SU-DHL-6 (cell line): ENCODE data around the gene EHBP1.
A peak's percentile ranks its signal among the peaks of the same experiment; 100 is the strongest.

Experiments
- H2AFZ ChIP-seq: fragments of 200-600 bp; sonication (generic); 2 replicates; pipeline ENCODE4 v1.6.1; 2014; ENCODE audit warnings: low read depth, mild to moderate bottlenecking, moderate library complexity, mixed read lengths, antibody characterized with exemption, low read length; ENCODE audit not compliant: severe bottlenecking
- H3F3A ChIP-seq: fragments of 200-600 bp; shearing (Covaris generic); 2 replicates; pipeline ENCODE4 v1.6.0; 2016; ENCODE audit warnings: antibody characterized with exemption, mild to moderate bottlenecking; ENCODE audit not compliant: insufficient read depth
- H3K27ac ChIP-seq: fragments of 200-600 bp; sonication (generic); 2 replicates; pipeline ENCODE4 v1.5.1; 2016; ENCODE audit warnings: low read depth, mild to moderate bottlenecking, low read length, moderate library complexity, mixed read lengths
- H3K27me3 ChIP-seq: fragments of 200-600 bp; sonication (generic), shearing (Covaris generic); 2 replicates; pipeline ENCODE4 v1.6.0; 2014; ENCODE audit warnings: mild to moderate bottlenecking, low read length
- H3K36me3 ChIP-seq: fragments of 200-600 bp; sonication (generic); 2 replicates; pipeline ENCODE4 v1.6.1; 2014; ENCODE audit warnings: mild to moderate bottlenecking, low read length, mixed read lengths
- H3K4me2 ChIP-seq: fragments of 300-600, 200-600 bp; shearing (Covaris generic), sonication (generic); 2 replicates; pipeline ENCODE4 v1.6.0; 2014; ENCODE audit warnings: low read length, low read depth, mild to moderate bottlenecking; ENCODE audit not compliant: poor library complexity, severe bottlenecking
- H3K4me3 ChIP-seq: fragments of 200-600 bp; sonication (generic); 2 replicates; pipeline ENCODE4 v1.5.1; 2014; ENCODE audit warnings: antibody characterized with exemption, low read length, mild to moderate bottlenecking, mixed read lengths; ENCODE audit not compliant: insufficient read depth, poor library complexity, severe bottlenecking
- H3K79me2 ChIP-seq: fragments of 200-600 bp; sonication (generic); 2 replicates; pipeline ENCODE4 v1.6.1; 2014; ENCODE audit warnings: mild to moderate bottlenecking, low read length, moderate library complexity; ENCODE audit not compliant: insufficient read depth
- H3K9ac ChIP-seq: fragments of 200-600 bp; sonication (generic); 2 replicates; pipeline ENCODE4 v1.7.0; 2014; ENCODE audit warnings: mild to moderate bottlenecking, low read length
- H3K9me2 ChIP-seq: fragments of 200-600 bp; sonication (generic); replicated peaks from 2 replicates; pipeline ENCODE4 v1.6.1; 2014; ENCODE audit warnings: low read length; ENCODE audit not compliant: insufficient read depth
- H3K9me3 ChIP-seq: fragments of 200-600 bp; sonication (generic); 2 replicates; pipeline ENCODE4 v1.6.1; 2014; ENCODE audit warnings: low read length, mixed read lengths; ENCODE audit not compliant: insufficient read depth
- H4K20me1 ChIP-seq: fragments of 200-600 bp; sonication (generic); 2 replicates; pipeline ENCODE4 v1.6.1; 2014; ENCODE audit warnings: low read depth, mild to moderate bottlenecking, antibody characterized with exemption, low read length, moderate library complexity, mixed read lengths
- CTCF ChIP-seq: fragments of 200-600 bp; sonication (generic); IDR thresholded peaks from one replicate; pipeline ENCODE4 v1.5.1; 2017; ENCODE audit warnings: antibody characterized with exemption, mild to moderate bottlenecking, low read length, moderate library complexity; ENCODE audit not compliant: insufficient read depth, poor library complexity, severe bottlenecking
- EZH2phosphoT487 ChIP-seq: fragments of 200-600 bp; sonication (generic), shearing (Covaris generic); conservative IDR thresholded peaks from 2 replicates; pipeline ENCODE4 v1.6.1; 2018; ENCODE audit warnings: mild to moderate bottlenecking, antibody characterized with exemption, low read length, moderate library complexity, mixed read lengths

The EHBP1 gene

GRCh38 chr2:62768615-62769014 lies 63.1 kb downstream of the EHBP1 start:
- Histone ChIP-seq H3K9me3 (no peaks in the 10 kb centered on the region), H3K4me2 (no peak overlapping the region), H3K36me3 (no peaks in the 10 kb centered on the region), H3K9ac (no peak overlapping the region), H2AFZ (no peak overlapping the region), H3K9me2 (no peaks in the 10 kb centered on the region), H3K4me3 (no peak overlapping the region), H4K20me1 (no peaks in the 10 kb centered on the region), H3F3A (no peaks in the 10 kb centered on the region), H3K79me2 (no peaks in the 10 kb centered on the region), H3K27ac (no peak overlapping the region), H3K27me3 (no peaks in the 10 kb centered on the region)
- no peak for TF ChIP-seq CTCF
- no peak for TF ChIP-seq EZH2phosphoT487

GRCh38 chr2:62770629-62771028 lies 65.1 kb downstream of the EHBP1 start:
- Histone ChIP-seq H4K20me1 (no peaks in the 10 kb centered on the region), H3K79me2 (no peaks in the 10 kb centered on the region), H3F3A (0 out of 2 replicates have a peak, but pooled peaks cover 4% of the 10 kb centered on the region), H3K4me3 (no peak overlapping the region), H2AFZ (no peak overlapping the region), H3K9me2 (no peaks in the 10 kb centered on the region), H3K4me2 (no peak overlapping the region), H3K9ac (no peak overlapping the region), H3K36me3 (no peaks in the 10 kb centered on the region), H3K27me3 (no peaks in the 10 kb centered on the region), H3K9me3 (no peaks in the 10 kb centered on the region), H3K27ac (no peak overlapping the region)
- TF ChIP-seq EZH2phosphoT487 (no peak), CTCF (no peak)

GRCh38 chr2:62774555-62775366 lies 69.2 kb downstream of the EHBP1 start:
- Histone ChIP-seq H3K9me2 (no peaks in the 10 kb centered on the region), H3K4me3 (no peak overlapping the region), H3K27ac (no peak overlapping the region), H2AFZ (no peak overlapping the region), H3K36me3 (no peaks in the 10 kb centered on the region), H4K20me1 (no peaks in the 10 kb centered on the region), H3K9ac (no peak overlapping the region), H3K27me3 (no peaks in the 10 kb centered on the region), H3F3A (0 out of 2 replicates have a peak, but pooled peaks cover 4% of the 10 kb centered on the region), H3K79me2 (no peaks in the 10 kb centered on the region), H3K9me3 (no peaks in the 10 kb centered on the region), H3K4me2 (no peak overlapping the region)
- TF ChIP-seq EZH2phosphoT487 (no peak), CTCF (peak; percentile 42)
